Stimulated activated CD8-positive, alpha-beta memory T cell treated with anti-CD3 and anti-CD28 coated beads, Interleukin-12 subunit alpha, Interleukin-12 subunit beta, amount 100 ng/mL, for 24 hours (primary cell): ENCODE results near the gene AP2B1.
"Not testable (repeated sequence)": the region's sequence is repeated elsewhere in the genome, so short reads cannot be mapped to it uniquely, and the experiment has no call there.

Experiments
- DNase-seq: peaks from one replicate; pipeline ENCODE4 v3.0.0-alpha.2; 2020; ENCODE audit errors: extremely low read depth

The AP2B1 gene

GRCh38 chr17:35575759-35576158, 11.4 kb upstream of the AP2B1 start:
- DNase-seq: no peak

DNA sequence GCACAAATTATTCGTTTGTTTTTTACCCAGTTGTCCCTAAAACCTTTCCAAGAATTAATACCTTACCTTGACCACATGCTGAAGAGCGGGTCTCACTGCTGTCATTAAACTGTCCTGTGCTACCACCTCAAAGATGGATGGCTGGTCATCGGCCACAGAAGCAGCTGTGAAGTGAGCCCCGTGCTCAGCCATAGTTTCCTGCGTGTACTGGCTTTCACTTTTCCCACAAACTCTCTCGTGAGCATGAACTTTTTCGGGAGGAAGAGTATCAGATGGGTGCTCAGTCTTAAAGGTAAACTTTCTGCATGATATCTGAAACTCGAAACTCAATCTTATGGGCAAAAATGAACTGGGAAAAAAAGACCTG, 9.3 kb upstream of the AP2B1 start:
- DNase-seq: no peak

GRCh38 chr17:35578197-35578928, 8.8 kb upstream of the AP2B1 start, which contains the start of gene PEX12:
TSS of gene PEX12 (minus strand) at chr17:35578571. CDS start at chr17:35578021, 550 bp downstream.
- peak; percentile 69 for DNase-seq

GRCh38 chr17:35578929-35579432, 8.1 kb upstream of the AP2B1 start:
- DNase-seq: no peak

GRCh38 chr17:35584061-35584460, 3.1 kb upstream of the AP2B1 start:
- DNase-seq: no peak

DNA sequence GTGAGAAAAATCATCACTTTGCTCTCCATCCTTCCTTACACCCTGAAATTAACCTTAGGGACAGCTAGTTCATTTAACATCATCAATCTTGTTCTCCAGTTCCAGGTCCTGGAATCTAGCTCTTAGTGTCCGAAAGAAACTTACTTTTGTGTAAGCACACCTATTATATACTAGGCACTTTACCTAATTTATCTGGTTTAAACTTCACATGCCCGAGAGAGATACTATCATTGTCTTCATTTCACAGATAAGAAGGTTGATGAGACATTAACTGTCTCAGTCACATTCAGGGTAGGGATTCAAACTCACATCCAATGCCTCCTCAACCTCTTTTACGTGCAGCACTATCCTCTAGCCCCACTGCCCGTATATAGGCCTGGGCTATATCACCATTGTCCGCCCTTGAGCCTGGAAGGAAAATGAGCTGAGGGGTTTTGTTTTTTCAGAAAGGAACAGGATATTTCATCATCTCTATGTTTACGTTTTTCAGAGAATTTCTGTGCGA, 501 bp upstream of the AP2B1 start:
- DNase-seq: no peak

DNA sequence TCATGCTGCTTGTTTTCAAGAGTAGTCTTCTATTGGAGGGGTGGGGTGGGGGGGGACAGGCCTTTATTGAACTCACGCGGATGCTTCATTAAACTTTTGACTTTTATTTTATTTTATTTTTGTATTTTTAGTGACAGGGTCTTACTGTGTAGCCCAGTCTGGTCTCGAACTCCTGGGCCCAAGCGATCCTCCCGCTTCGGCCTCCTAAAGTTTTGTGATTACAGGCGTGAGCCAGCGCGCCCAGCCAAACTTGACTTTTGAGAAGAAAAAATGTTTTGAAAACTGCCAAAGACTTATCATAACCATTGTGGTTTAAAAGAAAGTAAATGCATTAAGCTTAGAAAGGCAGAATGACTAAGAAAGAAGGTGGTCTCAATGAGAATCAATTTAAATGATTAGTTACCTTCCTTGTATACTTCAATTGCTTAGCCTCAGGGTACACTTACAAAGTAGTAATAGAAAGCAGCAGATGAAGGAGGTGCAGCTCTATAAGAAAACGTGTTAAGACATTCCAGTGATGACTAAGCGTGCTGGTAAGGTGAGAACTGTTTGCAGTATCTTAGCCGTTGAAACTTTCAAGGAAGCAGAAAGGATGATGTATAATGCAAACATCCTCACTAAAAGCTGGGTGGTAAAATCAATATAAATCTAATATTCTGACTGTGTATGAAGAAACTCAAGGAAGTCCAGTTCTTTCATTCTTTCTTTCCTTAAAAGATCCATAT, 1.2 kb downstream of the AP2B1 start:
- DNase-seq: no peak

DNA sequence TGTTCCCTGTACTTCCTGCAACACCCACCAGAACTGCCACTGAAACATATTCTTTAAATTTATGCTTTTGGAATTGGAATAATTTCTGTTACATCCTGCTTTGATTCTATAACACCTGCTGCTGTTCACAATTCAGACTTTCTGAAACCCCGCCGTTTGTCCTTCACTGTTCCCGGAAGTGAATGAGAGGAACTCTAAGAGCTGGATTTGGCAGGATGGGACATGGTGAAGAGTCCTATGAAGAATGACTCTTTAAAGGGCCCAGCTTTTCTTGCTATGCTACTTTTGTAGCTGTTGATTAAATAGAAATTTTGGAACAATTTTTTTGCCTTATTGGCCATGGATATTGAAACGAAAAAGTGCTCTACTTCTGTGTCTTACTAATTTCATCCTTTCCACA, 8.9 kb downstream of the AP2B1 start:
- DNase-seq: no peak

DNA sequence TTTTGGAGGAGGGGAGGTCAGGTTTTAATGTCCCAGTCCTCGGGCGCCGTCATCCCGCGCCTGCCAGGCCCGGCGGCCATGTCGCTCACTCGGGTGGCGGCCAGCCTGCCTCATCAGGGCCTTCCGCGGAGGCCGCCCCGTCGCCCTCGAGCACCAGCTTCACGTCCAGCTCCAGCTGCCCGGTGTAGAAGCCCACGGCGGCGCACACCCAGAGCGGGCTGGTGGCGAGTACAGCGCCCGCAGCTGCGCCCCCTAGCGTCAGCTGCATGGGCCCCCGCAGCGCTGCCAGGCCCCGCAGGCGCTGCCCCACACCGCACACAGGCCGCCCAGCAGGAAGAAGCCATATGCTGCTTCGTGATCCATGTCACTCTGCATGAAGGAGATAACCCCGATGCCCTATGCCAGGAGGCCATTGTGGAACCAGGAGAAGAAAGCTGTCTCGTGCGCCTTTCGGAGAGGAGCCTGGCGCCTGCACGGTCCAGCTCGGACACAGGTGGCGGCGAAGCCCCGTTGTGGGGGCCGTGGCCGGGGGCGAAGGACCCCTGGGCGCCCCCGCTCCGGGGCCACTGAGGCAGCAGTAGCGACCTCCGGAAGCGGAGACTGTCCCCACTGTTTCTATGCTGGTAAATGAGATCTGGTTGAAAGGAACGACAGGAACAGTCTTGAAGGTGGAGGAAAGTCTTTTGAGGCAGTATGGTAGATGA, 9.6 kb downstream of the AP2B1 start:
- DNase-seq: no peak

DNA sequence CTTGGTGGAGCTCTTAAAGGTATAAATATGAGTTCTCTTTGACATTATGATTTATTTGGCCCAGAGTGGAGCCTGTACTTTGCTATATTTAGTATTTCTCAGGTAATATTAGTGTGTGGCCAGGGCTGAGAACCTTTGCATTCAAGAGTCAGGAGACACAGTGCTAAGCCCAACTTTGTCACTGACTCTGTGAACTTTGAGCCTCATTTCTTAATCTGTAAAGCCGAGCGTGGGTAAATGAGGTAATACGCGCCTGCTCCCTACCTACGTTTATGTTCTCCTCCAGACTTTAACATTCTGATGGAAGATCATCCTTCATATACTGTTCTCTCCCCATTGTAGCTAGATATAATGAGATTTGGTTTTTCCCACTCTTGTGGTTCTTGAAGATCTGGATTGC, 10.5 kb downstream of the AP2B1 start:
- no peak for DNase-seq

DNA sequence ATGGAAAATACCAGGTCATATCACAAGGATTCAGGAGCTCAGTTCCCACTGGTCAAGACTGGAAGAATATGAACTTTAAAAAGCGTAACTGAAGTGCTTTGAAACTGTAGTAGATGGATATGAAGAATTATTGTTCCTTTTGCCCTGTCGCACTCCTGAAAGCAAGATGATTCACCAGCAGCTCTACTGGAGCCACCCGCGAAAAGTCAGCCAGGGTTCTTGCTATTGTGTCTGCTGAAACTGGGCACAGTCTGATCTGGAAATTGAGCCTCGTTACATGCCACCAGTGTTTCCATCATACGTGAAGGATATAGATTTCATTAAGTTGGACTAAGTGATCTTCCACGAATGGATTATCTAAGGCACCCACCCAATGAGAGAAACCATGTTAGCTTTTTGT, 16.6 kb downstream of the AP2B1 start:
- DNase-seq: no peak

GRCh38 chr17:35605678-35606077, 18.6 kb downstream of the AP2B1 start:
- no peak for DNase-seq

GRCh38 chr17:35607239-35607847, 20.2 kb downstream of the AP2B1 start:
- DNase-seq: no peak

GRCh38 chr17:35609831-35610230, 22.7 kb downstream of the AP2B1 start:
- DNase-seq: no peak

DNA sequence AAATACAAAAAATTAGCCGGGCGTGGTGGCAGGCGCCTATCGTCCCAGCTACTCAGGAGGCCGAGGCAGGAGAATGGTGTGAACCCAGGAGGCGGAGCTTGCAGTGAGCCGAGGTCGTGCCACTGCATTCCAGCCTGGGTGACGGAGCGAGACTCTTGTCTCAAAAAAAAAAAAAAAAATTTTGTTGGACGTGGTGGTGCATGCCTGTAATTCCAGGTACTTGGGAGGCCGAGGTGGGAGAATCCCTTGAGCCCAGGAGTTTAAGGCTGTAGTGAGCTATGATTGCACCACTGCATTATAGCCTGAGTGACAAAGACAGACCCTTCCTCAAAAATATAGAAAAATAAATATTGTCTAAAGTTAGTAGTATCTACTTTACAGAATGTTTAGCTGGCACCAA, 23.6 kb downstream of the AP2B1 start:
- not testable (repeated sequence) for DNase-seq

GRCh38 chr17:35612924-35613521, 25.9 kb downstream of the AP2B1 start:
- no peak for DNase-seq

DNA sequence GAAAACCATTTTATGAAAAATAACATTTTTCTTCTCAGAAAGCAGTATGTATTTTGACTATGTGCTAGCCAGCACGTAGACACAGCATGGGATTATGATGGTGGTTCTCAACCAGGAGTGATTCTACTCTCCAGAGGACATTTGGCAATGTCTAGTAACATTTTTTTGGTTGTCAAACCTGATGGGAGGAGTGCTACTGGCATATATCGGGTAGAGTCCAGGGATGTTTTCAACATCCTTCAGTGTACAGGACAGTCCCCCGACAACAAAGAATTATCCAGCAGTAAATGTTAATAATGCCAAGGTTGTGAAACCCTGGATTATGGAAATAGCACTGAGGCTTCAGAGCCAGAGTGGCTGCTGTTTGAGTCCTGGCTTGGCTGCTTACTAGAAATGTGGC, 27.7 kb downstream of the AP2B1 start:
- DNase-seq: no peak

GRCh38 chr17:35616536-35616935, 29.4 kb downstream of the AP2B1 start:
- DNase-seq: no peak

GRCh38 chr17:35617505-35617904, 30.4 kb downstream of the AP2B1 start:
- no peak for DNase-seq

DNA sequence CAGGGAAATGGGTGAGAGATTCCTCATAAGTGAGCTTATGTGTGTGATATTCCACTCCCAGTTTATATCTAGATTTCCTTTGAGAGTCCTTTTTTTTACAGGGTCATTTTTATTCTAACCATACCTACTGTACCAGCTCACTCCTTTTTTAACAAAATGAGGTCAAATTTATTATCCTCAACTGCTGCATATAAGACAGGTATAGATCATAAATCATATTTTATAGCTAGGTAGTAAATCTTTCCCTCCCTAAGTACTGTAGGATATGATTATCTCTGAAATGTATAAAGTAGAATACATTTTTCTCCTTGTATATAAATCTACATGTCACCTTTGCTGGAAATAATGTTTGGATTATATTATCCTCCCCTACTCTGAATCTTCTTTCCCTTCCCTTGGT, 31.5 kb downstream of the AP2B1 start:
- no peak for DNase-seq

DNA sequence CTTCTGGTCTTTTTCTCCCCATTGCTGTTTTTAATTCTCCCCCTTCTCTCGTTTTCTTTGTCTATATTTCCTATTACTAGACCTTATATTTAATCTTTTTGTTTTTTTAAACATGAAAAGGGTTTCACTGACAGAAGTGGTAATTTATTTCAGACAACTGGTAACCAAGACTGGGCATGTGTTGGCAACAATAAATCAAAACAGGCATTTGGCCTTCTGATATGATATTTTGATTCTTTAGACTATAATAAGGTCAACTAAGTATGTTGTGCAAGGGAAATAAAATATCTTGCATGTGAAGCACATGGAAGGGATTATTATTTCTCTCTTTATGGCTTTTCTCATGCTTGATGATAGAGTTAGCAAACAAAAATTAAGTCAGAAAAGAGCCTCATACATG, 34.6 kb downstream of the AP2B1 start:
- no peak for DNase-seq

DNA sequence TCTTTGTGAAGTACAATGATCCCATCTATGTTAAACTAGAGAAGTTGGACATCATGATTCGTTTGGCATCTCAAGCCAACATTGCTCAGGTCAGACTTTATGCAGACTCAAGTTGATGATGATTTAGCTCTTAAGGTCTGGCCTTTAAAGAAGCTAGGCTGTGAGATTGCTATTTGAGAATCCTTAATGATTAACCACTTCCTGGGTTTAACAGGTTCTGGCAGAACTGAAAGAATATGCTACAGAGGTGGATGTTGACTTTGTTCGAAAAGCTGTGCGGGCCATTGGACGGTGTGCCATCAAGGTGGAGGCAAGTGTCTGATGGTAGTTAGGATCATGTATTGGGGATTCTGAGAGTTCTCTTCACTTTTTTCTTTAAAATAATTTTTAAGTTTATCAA, 40.3 kb downstream of the AP2B1 start:
- no peak for DNase-seq
